ENCODE measurements around the gene HTR6. TPM values are rescaled to one million over a fixed set of nuclear protein-coding genes. Genes with fewer than 3 reads are reported as not detected.
A peak's percentile ranks its signal among the peaks of the same experiment; 100 is the strongest.

HTR6 gene
- polyA plus RNA-seq = not detected

- Mint-ChIP-seq H3K4me1 (peaks cover 10 to 19% of the 10 kb centered on the region in 2 donors), H3K36me3 (peaks cover 0 to 6% (median 0%) of the 10 kb centered on the region in 3 donors), H3K4me3 (peak within 1 kb of the TSS in 4 of 5 donors; percentile 24 to 44 (median 31)), H3K27me3 (ENCODE audit: low read depth in 3 of 3) (peaks cover 16 to 23% (median 20%) of the 10 kb centered on the region in 3 donors), H3K27ac (no peak within 1 kb of the TSS), H3K9me3 (no peaks in the 10 kb centered on the region)
- DNase-seq = no peak
Measured at GRCh38 chr1:19664453-19665185, at the start of gene HTR6. TSS of gene HTR6 (plus strand) at chr1:19664875. CDS start at chr1:19665754, 879 bp downstream.

DNA sequence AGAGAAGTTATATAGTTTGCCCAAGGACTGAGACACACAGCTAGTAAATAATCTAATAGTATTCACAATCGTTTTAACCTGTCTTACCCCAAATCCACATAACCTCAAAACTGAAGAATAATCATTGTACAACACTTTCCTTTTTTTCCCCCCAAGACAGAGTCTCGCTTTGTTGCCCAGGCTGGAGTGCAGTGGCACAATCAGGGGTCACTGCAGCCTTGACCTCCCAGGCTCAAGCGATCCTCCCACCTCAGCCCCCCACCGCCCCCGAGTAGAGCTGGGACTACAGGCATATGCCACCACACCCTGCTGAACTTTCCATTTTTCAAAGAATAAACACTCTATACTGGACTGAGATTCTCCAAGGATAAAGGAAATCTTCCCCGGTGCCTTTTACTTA lies 49.2 kb upstream of the HTR6 start:
- Mint-ChIP-seq H3K9me3 (no peaks in the 10 kb centered on the region), H3K4me1 (peaks cover 9 to 19% of the 10 kb centered on the region in 2 donors), H3K27ac (peak overlapping the region in 1 of 6 donors; percentile 4), H3K4me3 (no peak overlapping the region), H3K27me3 (ENCODE audit: low read depth in 3 of 3) (no peaks in the 10 kb centered on the region), H3K36me3 (peaks cover 0 to 8% (median 0%) of the 10 kb centered on the region in 3 donors)
- DNase-seq = no peak

DNA sequence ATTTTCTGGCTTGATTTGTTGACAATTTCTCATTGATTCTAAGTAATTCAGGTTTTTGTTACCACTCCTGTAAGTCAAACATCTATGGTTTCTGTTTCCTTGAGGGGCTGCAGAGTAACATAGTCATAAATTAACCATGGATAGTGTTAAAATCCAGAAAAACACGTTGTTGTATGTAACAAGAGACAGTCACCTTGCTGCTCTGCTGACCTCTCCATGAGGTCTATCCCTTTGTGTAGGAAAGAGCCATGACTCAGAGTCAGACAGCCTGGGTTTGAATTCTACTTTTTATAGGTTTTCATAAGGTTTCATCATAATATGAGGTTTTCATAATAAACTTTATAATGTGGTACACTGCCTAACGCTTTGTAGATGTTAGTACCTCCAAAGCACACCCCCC lies 48.2 kb upstream of the HTR6 start:
- Mint-ChIP-seq H3K27ac (no peak overlapping the region), H3K36me3 (peaks cover 0 to 8% (median 0%) of the 10 kb centered on the region in 3 donors), H3K27me3 (ENCODE audit: low read depth in 3 of 3) (no peaks in the 10 kb centered on the region), H3K9me3 (no peaks in the 10 kb centered on the region), H3K4me3 (no peak overlapping the region), H3K4me1 (peaks cover 9 to 19% of the 10 kb centered on the region in 2 donors)
- no peak for DNase-seq

DNA sequence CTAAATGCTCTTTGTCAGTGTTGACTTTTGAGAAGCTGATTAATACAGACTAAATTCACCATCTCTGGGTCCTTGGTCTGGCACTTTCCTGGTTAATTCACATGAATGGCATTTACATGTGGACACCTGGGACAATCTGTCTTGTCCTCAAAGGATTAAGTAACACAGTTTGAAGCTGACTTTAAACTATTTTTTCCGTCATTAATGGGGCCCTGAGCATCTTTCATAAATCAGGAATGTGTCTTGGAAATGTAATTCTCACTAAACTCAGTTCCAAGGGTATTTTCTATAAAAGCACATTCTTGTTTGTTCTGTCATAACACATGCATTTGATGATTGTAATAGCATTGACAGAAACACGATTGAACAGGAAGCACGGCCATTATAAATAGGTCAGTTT lies 47.3 kb upstream of the HTR6 start:
- Mint-ChIP-seq H3K4me3 (no peak overlapping the region), H3K27ac (peak overlapping the region in 1 of 6 donors; percentile 28), H3K27me3 (ENCODE audit: low read depth in 3 of 3) (no peaks in the 10 kb centered on the region), H3K36me3 (peaks cover 0 to 8% (median 0%) of the 10 kb centered on the region in 3 donors), H3K9me3 (no peaks in the 10 kb centered on the region), H3K4me1 (peaks cover 9 to 19% of the 10 kb centered on the region in 2 donors)
- no peak for DNase-seq

DNA sequence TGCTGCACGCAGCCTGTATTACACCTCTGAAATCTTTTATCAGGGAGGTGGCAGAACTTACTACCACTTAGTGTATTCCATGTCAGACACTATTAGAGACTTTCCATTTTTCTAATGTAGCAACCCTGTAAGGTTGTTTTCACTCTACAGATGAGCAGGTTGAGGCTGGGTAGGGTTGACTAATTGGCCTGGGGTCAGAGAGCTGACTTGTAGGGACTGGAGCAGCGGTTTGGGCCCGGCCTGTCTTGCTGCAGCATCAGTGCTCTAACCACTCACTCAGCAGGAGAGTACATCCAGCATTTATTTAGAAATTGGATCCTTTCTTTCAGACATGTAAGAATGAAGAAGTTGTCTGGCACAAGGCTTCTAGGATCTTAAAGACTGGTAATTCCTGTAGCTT lies 46.2 kb upstream of the HTR6 start:
- Mint-ChIP-seq H3K27ac (no peak overlapping the region), H3K4me1 (peaks cover 5 to 10% of the 10 kb centered on the region in 2 donors), H3K9me3 (no peaks in the 10 kb centered on the region), H3K27me3 (ENCODE audit: low read depth in 3 of 3) (no peaks in the 10 kb centered on the region), H3K4me3 (no peak overlapping the region), H3K36me3 (peaks cover 1 to 8% (median 3%) of the 10 kb centered on the region in 3 donors)
- no peak for DNase-seq

DNA sequence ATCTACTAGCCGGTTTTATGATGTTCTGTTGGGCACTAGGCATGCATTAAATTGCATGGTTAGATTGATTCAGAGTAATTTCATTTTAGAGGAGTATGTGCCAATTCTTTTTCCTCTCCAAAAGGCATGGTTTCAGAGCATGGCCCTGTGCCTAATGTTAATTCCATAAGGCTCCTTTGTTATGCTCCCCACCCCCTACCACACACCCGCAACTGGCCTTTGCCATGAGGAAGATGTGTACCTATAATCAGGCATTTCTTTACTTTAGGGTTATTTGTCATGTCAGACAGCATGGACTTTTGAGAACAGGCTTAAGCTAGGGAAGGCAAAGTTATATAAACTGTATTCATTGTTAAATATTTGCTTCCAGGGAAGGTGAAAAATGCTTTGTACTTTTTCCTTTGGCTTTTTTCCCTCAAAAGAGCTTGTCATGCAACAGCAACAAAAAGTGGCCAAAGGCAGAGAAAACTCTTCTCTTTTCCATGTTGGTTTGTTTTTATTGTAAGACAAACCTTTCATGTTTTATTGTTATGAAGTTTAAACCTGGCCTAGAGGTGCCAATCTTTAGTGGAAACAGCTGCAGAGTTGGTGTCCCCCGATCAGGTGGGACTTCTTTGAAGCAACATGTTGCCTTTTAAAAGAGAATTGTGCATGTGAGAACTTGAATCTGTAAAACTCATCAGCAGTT lies 44.8 kb upstream of the HTR6 start:
- Mint-ChIP-seq H3K4me3 (no peak overlapping the region), H3K27me3 (ENCODE audit: low read depth in 3 of 3) (no peaks in the 10 kb centered on the region), H3K36me3 (peaks cover 5 to 12% (median 5%) of the 10 kb centered on the region in 3 donors), H3K9me3 (no peaks in the 10 kb centered on the region), H3K4me1 (peaks cover 5 to 7% of the 10 kb centered on the region in 2 donors), H3K27ac (peak overlapping the region in 1 of 6 donors; percentile 43)
- DNase-seq = no peak

GRCh38 chr1:19620786-19621185 lies 43.9 kb upstream of the HTR6 start:
- Mint-ChIP-seq H3K9me3 (no peaks in the 10 kb centered on the region), H3K4me3 (no peak overlapping the region), H3K36me3 (peaks cover 5 to 7% (median 5%) of the 10 kb centered on the region in 3 donors), H3K27me3 (ENCODE audit: low read depth in 3 of 3) (no peaks in the 10 kb centered on the region), H3K27ac (no peak overlapping the region), H3K4me1 (peaks cover 0 to 5% of the 10 kb centered on the region in 2 donors)
- no peak for DNase-seq

- H3K36me3 Mint-ChIP-seq = peaks cover 12 to 13% (median 12%) of the 10 kb centered on the region in 3 donors
- no peaks in the 10 kb centered on the region for H3K9me3 Mint-ChIP-seq
- no peak for DNase-seq
- peaks cover 0 to 5% of the 10 kb centered on the region in 2 donors for H3K4me1 Mint-ChIP-seq
- H3K27ac Mint-ChIP-seq = no peak overlapping the region
- no peaks in the 10 kb centered on the region for H3K27me3 Mint-ChIP-seq (ENCODE audit: low read depth in 3 of 3)
- no peak overlapping the region for H3K4me3 Mint-ChIP-seq
Measured at GRCh38 chr1:19621274-19621950, 43.3 kb upstream of the HTR6 start.

GRCh38 chr1:19622204-19622603 lies 42.5 kb upstream of the HTR6 start:
- no peaks in the 10 kb centered on the region for H3K9me3 Mint-ChIP-seq
- H3K4me3 Mint-ChIP-seq = no peak overlapping the region
- H3K27ac Mint-ChIP-seq = peak overlapping the region in 1 of 6 donors; percentile 30
- H3K4me1 Mint-ChIP-seq = peaks cover 0 to 5% of the 10 kb centered on the region in 2 donors
- DNase-seq = no peak
- no peaks in the 10 kb centered on the region for H3K27me3 Mint-ChIP-seq (ENCODE audit: low read depth in 3 of 3)
- H3K36me3 Mint-ChIP-seq = peaks cover 12 to 20% (median 14%) of the 10 kb centered on the region in 3 donors

DNA sequence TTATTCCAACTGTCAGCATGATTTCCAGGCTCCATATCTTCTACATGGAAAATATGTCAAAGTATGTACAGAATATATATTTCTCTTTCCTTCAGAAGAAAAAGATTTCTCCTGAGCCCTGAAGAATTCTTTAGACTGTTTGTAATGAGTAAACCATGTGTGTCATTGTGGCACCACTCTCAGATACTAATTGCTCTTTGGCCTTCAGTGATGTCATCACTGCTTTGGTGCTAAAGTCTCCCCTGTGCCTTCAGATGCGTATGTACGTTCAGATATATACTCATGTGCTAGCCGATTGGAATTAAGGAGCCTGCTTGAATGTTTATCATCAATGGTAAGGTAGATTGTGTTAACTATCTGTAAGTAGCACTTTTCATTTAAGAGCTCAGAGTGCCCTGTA lies 41.2 kb upstream of the HTR6 start:
- Mint-ChIP-seq H3K27me3 (ENCODE audit: low read depth in 3 of 3) (no peaks in the 10 kb centered on the region), H3K27ac (peak overlapping the region in 1 of 6 donors; percentile 7), H3K9me3 (no peaks in the 10 kb centered on the region), H3K4me3 (no peak overlapping the region), H3K36me3 (peaks cover 13 to 30% (median 17%) of the 10 kb centered on the region in 3 donors), H3K4me1 (peaks cover 0 to 5% of the 10 kb centered on the region in 2 donors)
- no peak for DNase-seq

DNA sequence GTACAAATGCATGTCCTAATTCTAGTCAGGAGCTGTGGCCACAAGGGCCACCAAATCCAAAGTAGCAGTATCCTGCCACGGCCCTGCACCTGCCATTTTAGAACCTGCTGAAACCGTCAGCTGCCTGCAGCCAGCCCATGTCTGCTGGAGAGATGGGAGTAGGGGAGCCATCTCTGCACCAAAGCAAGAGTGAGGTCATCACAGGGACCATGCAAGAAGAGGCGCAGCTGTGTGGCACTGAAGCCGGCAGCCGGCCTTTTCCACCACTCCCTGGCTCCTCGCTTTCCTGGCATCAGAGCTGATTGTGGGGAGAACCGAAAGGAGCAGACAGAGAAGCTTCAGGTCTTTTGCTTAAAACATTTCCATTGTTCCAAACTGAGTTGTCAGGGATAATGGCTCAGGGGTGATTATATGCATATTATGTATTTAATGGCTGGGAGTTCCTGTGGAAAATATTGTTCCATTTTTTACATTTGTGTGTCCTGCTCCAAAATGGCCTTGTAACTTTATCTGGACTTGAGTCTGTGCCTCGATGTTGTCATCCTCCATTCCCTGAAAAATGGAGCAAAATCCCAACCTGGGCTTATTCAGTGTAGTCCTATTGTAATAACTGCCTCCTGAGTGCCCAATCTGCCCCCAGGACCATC lies 39.3 kb upstream of the HTR6 start:
- H3K36me3 Mint-ChIP-seq = peaks cover 16 to 35% (median 17%) of the 10 kb centered on the region in 3 donors
- no peaks in the 10 kb centered on the region for H3K27me3 Mint-ChIP-seq (ENCODE audit: low read depth in 3 of 3)
- H3K9me3 Mint-ChIP-seq = no peaks in the 10 kb centered on the region

GRCh38 chr1:19628879-19629278 lies 35.8 kb upstream of the HTR6 start:
- Mint-ChIP-seq H3K27me3 (ENCODE audit: low read depth in 3 of 3) (no peaks in the 10 kb centered on the region), H3K4me1 (peaks cover 0 to 5% of the 10 kb centered on the region in 2 donors), H3K36me3 (peaks cover 11 to 35% (median 12%) of the 10 kb centered on the region in 3 donors), H3K4me3 (no peak overlapping the region), H3K27ac (no peak overlapping the region), H3K9me3 (no peaks in the 10 kb centered on the region)
- no peak for DNase-seq

More for the DNA sequence above, 39.3 kb upstream of the HTR6 start:
- Mint-ChIP-seq H3K4me3 (no peak overlapping the region), H3K27ac (peak overlapping the region in 1 of 6 donors; percentile 16), H3K4me1 (peaks cover 0 to 5% of the 10 kb centered on the region in 2 donors)
- no peak for DNase-seq

- no peak for DNase-seq
- Mint-ChIP-seq H3K27ac (no peak overlapping the region), H3K4me3 (no peak overlapping the region), H3K9me3 (no peaks in the 10 kb centered on the region), H3K4me1 (peaks cover 0 to 5% of the 10 kb centered on the region in 2 donors), H3K36me3 (peaks cover 11 to 35% (median 12%) of the 10 kb centered on the region in 3 donors), H3K27me3 (ENCODE audit: low read depth in 3 of 3) (no peaks in the 10 kb centered on the region)
Measured at GRCh38 chr1:19629357-19629756, 35.3 kb upstream of the HTR6 start.
